ENCODE measurements around the gene UQCRC1. TPM values are rescaled to one million over a fixed set of nuclear protein-coding genes. Genes with fewer than 3 reads are reported as not detected.

UQCRC1 gene
- total and polyA plus RNA-seq, 2 donors (not counting 1 experiment from before 2014, with no cell fraction given) = 99.9 to 132 TPM

DNA sequence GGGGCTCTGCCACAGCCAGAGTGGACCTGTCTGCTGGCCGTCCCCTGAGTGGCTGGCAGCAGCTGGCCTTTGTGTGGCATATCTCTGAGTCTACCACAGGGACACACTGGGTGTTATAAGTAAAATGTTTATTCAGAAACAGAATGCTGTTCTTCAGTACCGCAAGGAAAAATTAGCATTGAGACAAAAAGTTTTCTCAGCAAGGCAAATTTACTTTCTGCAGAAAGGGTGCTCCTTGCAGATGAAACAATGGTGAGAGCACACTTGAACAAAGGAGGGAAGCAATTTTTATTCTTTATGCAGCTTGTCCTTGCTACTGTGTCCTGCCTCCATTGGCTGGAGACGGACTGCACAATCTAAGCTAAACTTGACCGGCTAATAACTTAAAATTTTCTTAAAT lies 8.1 kb upstream of the UQCRC1 start:
- no peak overlapping the region for H3K27ac Mint-ChIP-seq
- no peaks in the 10 kb centered on the region for H3K36me3 ChIP-seq (replicated peaks in 1 of 2; ENCODE audit: control extremely low read depth in 1 of 2, control insufficient read depth in 1 of 2, extremely low read depth in 1 of 2, insufficient read depth in 2 of 2, low read length in 1 of 2)
- DNase-seq (no peak), ATAC-seq (ENCODE audit: low read depth) (no peak)
- no peak overlapping the region for H2AFZ ChIP-seq (ENCODE audit: insufficient read depth, low read depth, low read length, poor library complexity, severe bottlenecking)
- H3K27me3 ChIP-seq (replicated peaks in 1 of 4; ENCODE audit: control extremely low read depth in 1 of 4, control insufficient read depth in 3 of 4, insufficient read depth in 4 of 4, low read length in 3 of 4) = no peaks in the 10 kb centered on the region
- no peaks in the 10 kb centered on the region for H3K4me1 ChIP-seq (ENCODE audit: control insufficient read depth in 2 of 2, insufficient read depth in 2 of 2, low read length in 2 of 2)
- no peaks in the 10 kb centered on the region for H4K20me1 ChIP-seq (ENCODE audit: control insufficient read depth, insufficient read depth, low read length, poor library complexity, severe bottlenecking)
- ChIA-PET CTCF (no interaction called here), POLR2A (no interaction called here)
- H3K9me3 ChIP-seq (ENCODE audit: control extremely low read depth in 1 of 3, control insufficient read depth in 2 of 3, insufficient read depth in 1 of 3, low read length in 2 of 3) = peaks cover 0 to 22% (median 16%) of the 10 kb centered on the region in 3 donors
- H3K4me3 Mint-ChIP-seq = no peak overlapping the region
- H3K27ac ChIP-seq (ENCODE audit: low read length in 2 of 2) = no peak overlapping the region
- H3K79me2 ChIP-seq (ENCODE audit: control insufficient read depth, insufficient read depth, low read length) = no peaks in the 10 kb centered on the region
- no peak overlapping the region for H3K4me2 ChIP-seq (replicated peaks; ENCODE audit: low read depth, low read length, poor library complexity, severe bottlenecking)
- WGBS (ENCODE audit: insufficient coverage) = 100% methylated on average over 2 of the region's 4 CpGs
- no peaks in the 10 kb centered on the region for H3K9me3 Mint-ChIP-seq (ENCODE audit: insufficient read depth)
- intact Hi-C loops (cut with micrococcal nuclease) = no loop called here
- H3K4me1 Mint-ChIP-seq = no peaks in the 10 kb centered on the region
- no peak overlapping the region for H3K9ac ChIP-seq (ENCODE audit: low read length)
- no peaks in the 10 kb centered on the region for H3K27me3 Mint-ChIP-seq
- TF ChIP-seq EZH2 (IDR thresholded peaks at IDR 0.05; ENCODE audit: borderline replicate concordance, insufficient read depth, low read depth, low read length, poor library complexity, severe bottlenecking) (no peak), CTCF (IDR thresholded peaks at IDR 0.05) (no peak)
- H3K4me3 ChIP-seq (ENCODE audit: control extremely low read depth in 1 of 5, extremely low read depth in 1 of 5, insufficient read depth in 1 of 5, low read depth in 2 of 5, low read length in 4 of 5) = no peak overlapping the region

GRCh38 chr3:48614044-48614443 lies 4.6 kb upstream of the UQCRC1 start:
- H2AFZ ChIP-seq (ENCODE audit: insufficient read depth, low read depth, low read length, poor library complexity, severe bottlenecking) = no peak overlapping the region
- H3K4me1 Mint-ChIP-seq = peaks cover 5% of the 10 kb centered on the region
- H3K4me3 ChIP-seq (ENCODE audit: control extremely low read depth in 1 of 5, extremely low read depth in 1 of 5, insufficient read depth in 1 of 5, low read depth in 2 of 5, low read length in 4 of 5) = no peak overlapping the region
- peaks cover 0 to 17% (median 16%) of the 10 kb centered on the region in 3 donors for H3K9me3 ChIP-seq (ENCODE audit: control extremely low read depth in 1 of 3, control insufficient read depth in 2 of 3, insufficient read depth in 1 of 3, low read length in 2 of 3)
- ATAC-seq (ENCODE audit: low read depth) = no peak
- peaks cover 11% of the 10 kb centered on the region for H3K79me2 ChIP-seq (ENCODE audit: control insufficient read depth, insufficient read depth, low read length)
- no peak overlapping the region for H3K9ac ChIP-seq (ENCODE audit: low read length)
- peaks cover 0 to 7% of the 10 kb centered on the region in 2 donors for H3K4me1 ChIP-seq (ENCODE audit: control insufficient read depth in 2 of 2, insufficient read depth in 2 of 2, low read length in 2 of 2)
- POLR2A ChIA-PET = no interaction called here
- CTCF ChIA-PET = interaction anchor here (5.0 kb wide), 1 partner anchor 213 kb away, joined by 35 read pairs; no protein-coding TSS in a partner anchor
- no peak overlapping the region for H3K4me2 ChIP-seq (replicated peaks; ENCODE audit: low read depth, low read length, poor library complexity, severe bottlenecking)
- H3K27ac ChIP-seq (ENCODE audit: low read length in 2 of 2) = no peak overlapping the region
- H3K9me3 Mint-ChIP-seq (ENCODE audit: insufficient read depth) = no peaks in the 10 kb centered on the region
- TF ChIP-seq EZH2 (IDR thresholded peaks at IDR 0.05; ENCODE audit: borderline replicate concordance, insufficient read depth, low read depth, low read length, poor library complexity, severe bottlenecking) (no peak), CTCF (IDR thresholded peaks at IDR 0.05) (no peak)
- no peak for DNase-seq
- no CpG with 5 or more reads among the region's 3 CpGs for WGBS (ENCODE audit: insufficient coverage)
- no peaks in the 10 kb centered on the region for H3K36me3 ChIP-seq (replicated peaks in 1 of 2; ENCODE audit: control extremely low read depth in 1 of 2, control insufficient read depth in 1 of 2, extremely low read depth in 1 of 2, insufficient read depth in 2 of 2, low read length in 1 of 2)
- H4K20me1 ChIP-seq (ENCODE audit: control insufficient read depth, insufficient read depth, low read length, poor library complexity, severe bottlenecking) = no peaks in the 10 kb centered on the region
- no peaks in the 10 kb centered on the region for H3K27me3 ChIP-seq (replicated peaks in 1 of 4; ENCODE audit: control extremely low read depth in 1 of 4, control insufficient read depth in 3 of 4, insufficient read depth in 4 of 4, low read length in 3 of 4)
- intact Hi-C loops (cut with micrococcal nuclease) = no loop called here
- no peak overlapping the region for H3K4me3 Mint-ChIP-seq
- no peak overlapping the region for H3K27ac Mint-ChIP-seq
- H3K27me3 Mint-ChIP-seq = no peaks in the 10 kb centered on the region
